ENCODE data around the gene GNAQ. TPM values are rescaled to one million over a fixed set of nuclear protein-coding genes. Genes with fewer than 3 reads are reported as not detected.

Gene GNAQ
- total and polyA plus RNA-seq, 2 experiments from 2014 or later, result 25.7 to 47.9 TPM

- H3K4me1 ChIP-seq (ENCODE audit: insufficient read depth), result peaks cover 27% of the 10 kb centered on the region
- no peaks in the 10 kb centered on the region for H3K27me3 ChIP-seq
- no peak overlapping the region for H3K4me3 ChIP-seq
- no peaks in the 10 kb centered on the region for H3K9me3 ChIP-seq (ENCODE audit: low read depth)
- peaks cover 95% of the 10 kb centered on the region for H3K79me2 ChIP-seq
- no peaks in the 10 kb centered on the region for H3K36me3 ChIP-seq (replicated peaks; ENCODE audit: insufficient read depth, low read depth)
- no peak overlapping the region for H3K4me2 ChIP-seq
- peaks cover 35% of the 10 kb centered on the region for H4K20me1 ChIP-seq (ENCODE audit: insufficient read depth, poor library complexity, severe bottlenecking)
- 63% methylated on average over 4 of the region's 4 CpGs for WGBS (ENCODE audit: low lambda C conversion rate, missing lambda C conversion rate)
- H2AFZ ChIP-seq, result no peak overlapping the region
- no peaks in the 10 kb centered on the region for H3K9me2 ChIP-seq (replicated peaks; ENCODE audit: insufficient read depth)
- TF ChIP-seq EZH2phosphoT487 (IDR thresholded peaks at IDR 0.05; ENCODE audit: low read depth, severe bottlenecking, unreplicated experiment) (no peak), EZH2 (IDR thresholded peaks at IDR 0.05; ENCODE audit: borderline replicate concordance) (no peak), CTCF (IDR thresholded peaks at IDR 0.05; ENCODE audit: poor library complexity) (peak; percentile 45)
- DNase-seq (ENCODE audit: low spot score), result peak; percentile 32
- H3K27ac ChIP-seq, result no peak overlapping the region
These were observed 54.4 kb downstream of the GNAQ start for GRCh38 chr9:77977210-77977611.

- DNase-seq (ENCODE audit: low spot score), result no peak
- Histone ChIP-seq H3K9me2 (replicated peaks; ENCODE audit: insufficient read depth) (no peaks in the 10 kb centered on the region), H4K20me1 (ENCODE audit: insufficient read depth, poor library complexity, severe bottlenecking) (peaks cover 34% of the 10 kb centered on the region), H3K36me3 (replicated peaks; ENCODE audit: insufficient read depth, low read depth) (no peaks in the 10 kb centered on the region), H3K4me3 (no peak overlapping the region), H3K4me1 (ENCODE audit: insufficient read depth) (peaks cover 13% of the 10 kb centered on the region), H3K9me3 (ENCODE audit: low read depth) (no peaks in the 10 kb centered on the region), H2AFZ (no peak overlapping the region), H3K27ac (no peak overlapping the region), H3K79me2 (peaks cover 100% of the 10 kb centered on the region), H3K27me3 (no peaks in the 10 kb centered on the region), H3K4me2 (no peak overlapping the region)
- TF ChIP-seq EZH2phosphoT487 (IDR thresholded peaks at IDR 0.05; ENCODE audit: low read depth, severe bottlenecking, unreplicated experiment), result no peak
- no peak for TF ChIP-seq CTCF (IDR thresholded peaks at IDR 0.05; ENCODE audit: poor library complexity)
- TF ChIP-seq EZH2 (IDR thresholded peaks at IDR 0.05; ENCODE audit: borderline replicate concordance), result no peak
- WGBS (ENCODE audit: low lambda C conversion rate, missing lambda C conversion rate), result 78% methylated on average over 5 of the region's 5 CpGs
These were observed 55.8 kb downstream of the GNAQ start for GRCh38 chr9:77975806-77976205.

- Histone ChIP-seq H3K4me3 (no peak overlapping the region), H3K27ac (no peak overlapping the region), H2AFZ (no peak overlapping the region), H3K9me2 (replicated peaks; ENCODE audit: insufficient read depth) (no peaks in the 10 kb centered on the region), H3K36me3 (replicated peaks; ENCODE audit: insufficient read depth, low read depth) (no peaks in the 10 kb centered on the region), H3K79me2 (peaks cover 100% of the 10 kb centered on the region), H3K4me2 (no peak overlapping the region), H3K9me3 (ENCODE audit: low read depth) (no peaks in the 10 kb centered on the region), H4K20me1 (ENCODE audit: insufficient read depth, poor library complexity, severe bottlenecking) (peaks cover 31% of the 10 kb centered on the region), H3K4me1 (ENCODE audit: insufficient read depth) (peaks cover 5% of the 10 kb centered on the region), H3K27me3 (no peaks in the 10 kb centered on the region)
- 73% methylated on average over 2 of the region's 2 CpGs for WGBS (ENCODE audit: low lambda C conversion rate, missing lambda C conversion rate)
- TF ChIP-seq EZH2 (IDR thresholded peaks at IDR 0.05; ENCODE audit: borderline replicate concordance) (no peak), CTCF (IDR thresholded peaks at IDR 0.05; ENCODE audit: poor library complexity) (no peak), EZH2phosphoT487 (IDR thresholded peaks at IDR 0.05; ENCODE audit: low read depth, severe bottlenecking, unreplicated experiment) (no peak)
- no peak for DNase-seq (ENCODE audit: low spot score)
These were observed 56.6 kb downstream of the GNAQ start for GRCh38 chr9:77975036-77975435.

- Histone ChIP-seq H3K4me3 (no peak overlapping the region), H3K27me3 (no peaks in the 10 kb centered on the region), H3K4me1 (ENCODE audit: insufficient read depth) (peaks cover 4% of the 10 kb centered on the region), H3K9me2 (replicated peaks; ENCODE audit: insufficient read depth) (no peaks in the 10 kb centered on the region), H2AFZ (no peak overlapping the region), H3K79me2 (peaks cover 100% of the 10 kb centered on the region), H4K20me1 (ENCODE audit: insufficient read depth, poor library complexity, severe bottlenecking) (peaks cover 31% of the 10 kb centered on the region), H3K27ac (no peak overlapping the region), H3K36me3 (replicated peaks; ENCODE audit: insufficient read depth, low read depth) (no peaks in the 10 kb centered on the region), H3K4me2 (no peak overlapping the region), H3K9me3 (ENCODE audit: low read depth) (no peaks in the 10 kb centered on the region)
- TF ChIP-seq EZH2 (IDR thresholded peaks at IDR 0.05; ENCODE audit: borderline replicate concordance) (no peak), CTCF (IDR thresholded peaks at IDR 0.05; ENCODE audit: poor library complexity) (no peak), EZH2phosphoT487 (IDR thresholded peaks at IDR 0.05; ENCODE audit: low read depth, severe bottlenecking, unreplicated experiment) (no peak)
- DNase-seq (ENCODE audit: low spot score), result no peak
- WGBS (ENCODE audit: low lambda C conversion rate, missing lambda C conversion rate), result 63% methylated on average over 2 of the region's 2 CpGs
These were observed 57.2 kb downstream of the GNAQ start for GRCh38 chr9:77974434-77974833.
